ENCODE measurements around the gene PARVA. TPM values are rescaled to one million over a fixed set of nuclear protein-coding genes. Genes with fewer than 3 reads are reported as not detected.

PARVA gene
- total and polyA plus RNA-seq, 2 of the 4 experiments (the other 2 are of a cell fraction), result 65.2 to 80.2 TPM

DNA sequence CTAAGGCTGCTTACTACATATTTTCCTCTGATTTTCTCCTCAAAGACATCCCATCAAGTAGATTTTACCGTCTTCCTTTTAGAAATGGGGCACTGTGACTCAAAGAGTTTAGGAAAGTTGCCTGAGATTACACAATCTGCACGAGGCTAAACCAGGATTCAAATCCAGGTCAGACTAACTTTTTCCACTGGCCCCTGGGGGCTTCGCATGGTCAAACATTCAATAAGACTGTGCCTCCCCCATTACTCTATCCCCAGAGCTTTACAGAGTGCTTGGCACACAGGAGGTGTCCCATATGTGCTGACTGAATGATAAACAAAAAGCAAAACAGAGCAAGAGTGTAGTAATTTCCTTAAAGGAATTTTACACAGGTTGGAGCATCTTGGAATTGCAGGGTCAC lies 178.8 kb downstream of the PARVA start:
- ChIA-PET CTCF (no interaction called here), POLR2A (ENCODE audit: unreplicated experiment) (no interaction called here)
- peak overlapping the region; percentile 67 for H3K9ac ChIP-seq (ENCODE audit: low read depth, low read length)
- 0 out of 2 replicates have a peak overlapping the region, but pooled peaks have one; percentile 49 for H3K14ac ChIP-seq (replicated peaks; ENCODE audit: low read depth, low read length)
- peak overlapping the region; percentile 55; the same call in 1 of the 2 replicates for H3K23ac ChIP-seq (ENCODE audit: low read depth, low read length)
- no TSS peak for BruUV-seq (replicated peaks)
- peak overlapping the region in 1 of 2 experiments; percentile 48; a peak in 2 of 4 replicates for H4K8ac ChIP-seq (ENCODE audit: low read depth in 2 of 2, low read length in 2 of 2)
- H3K4me1 ChIP-seq (ENCODE audit: control insufficient read depth, insufficient read depth, low read length), result peaks cover 14% of the 10 kb centered on the region
- H2AK5ac ChIP-seq (ENCODE audit: low read depth, low read length), result peak overlapping the region; percentile 52; the same call in 1 of the 2 replicates
- H2BK20ac ChIP-seq (ENCODE audit: low read depth, low read length), result peak overlapping the region; percentile 91
- peak overlapping the region; percentile 83 for H4K5ac ChIP-seq (ENCODE audit: low read depth, low read length)
- in situ Hi-C loops (cut with MboI; ENCODE audit: low sequenced_read_pairs), result no loop called here
- H3K4me2 ChIP-seq (ENCODE audit: low read depth, low read length), result peak overlapping the region; percentile 73
- H4K91ac ChIP-seq (ENCODE audit: insufficient read depth, low read depth, low read length), result peak overlapping the region; percentile 47; the same call in 1 of the 2 replicates
- H3K9me3 ChIP-seq (ENCODE audit: control insufficient read depth, insufficient read depth, low read length), result no peaks in the 10 kb centered on the region
- H2BK5ac ChIP-seq (ENCODE audit: low read depth, low read length, poor library complexity, severe bottlenecking), result peak overlapping the region; percentile 86
- DNase-seq (peak; percentile 62), ATAC-seq (ENCODE audit: low read depth) (peak; percentile 8)
- peak overlapping the region; percentile 82; the same call in 1 of the 2 replicates for H3K27ac ChIP-seq (ENCODE audit: insufficient read depth, low read length)
- peak; percentile 31; the same call in 1 of the 2 replicates for TF ChIP-seq BHLHE40 (IDR thresholded peaks at IDR 0.05; ENCODE audit: low read depth, low read length)
- TF ChIP-seq NFE2L2 (IDR thresholded peaks at IDR 0.05; ENCODE audit: low read depth, low read length), result no peak
- TF ChIP-seq CEBPB (IDR thresholded peaks at IDR 0.05; ENCODE audit: low read depth, low read length), result peak; percentile 90
- WGBS, 2 experiments (ENCODE audit: extremely low coverage in 2 of 2, insufficient read length in 1 of 2), result 0% methylated on average over 1 of the region's 3 CpGs; no CpG with 5 or more reads in 1 of the 2 experiments
- H3K36me3 ChIP-seq (ENCODE audit: control insufficient read depth, insufficient read depth, low read length), result no peaks in the 10 kb centered on the region
- dilution Hi-C loops (cut with HindIII; ENCODE audit: low sequenced_read_pairs, unreplicated experiment), result no loop called here
- peak overlapping the region; percentile 89 for H2BK120ac ChIP-seq (ENCODE audit: low read depth, low read length)
- H2BK15ac ChIP-seq (ENCODE audit: low read depth, low read length), result peak overlapping the region; percentile 18; the same call in 1 of the 3 replicates
- H3K27me3 ChIP-seq (ENCODE audit: control insufficient read depth, insufficient read depth, low read length), result no peaks in the 10 kb centered on the region
- intact Hi-C loops (cut with micrococcal nuclease), result loop anchor here (5.0 kb wide), 1 partner anchor 116 kb away; the partner anchor contains the start of gene TEAD1
- peak overlapping the region; percentile 91 for H3K18ac ChIP-seq (ENCODE audit: low read depth, low read length)
- H3K4ac ChIP-seq (ENCODE audit: low read depth, low read length), result peak overlapping the region; percentile 84
- H3K79me1 ChIP-seq (ENCODE audit: low read depth in 1 of 2, low read length in 2 of 2), result no peaks in the 10 kb centered on the region
- peak overlapping the region; percentile 45; the same call in 1 of the 2 replicates for H3K56ac ChIP-seq (ENCODE audit: extremely low read depth, insufficient read depth, low read length)
- H3K4me3 ChIP-seq (ENCODE audit: insufficient read depth, low read depth, low read length), result no peak overlapping the region
- H3K9me1 ChIP-seq (ENCODE audit: insufficient read depth, low read length), result peaks cover 4% of the 10 kb centered on the region; the same call in 1 of the 2 replicates
- H4K20me1 ChIP-seq (ENCODE audit: insufficient read depth, low read length), result no peaks in the 10 kb centered on the region
- H2AK9ac ChIP-seq (replicated peaks; ENCODE audit: low read depth, low read length, poor library complexity), result no peak overlapping the region
- H2AFZ ChIP-seq (replicated peaks; ENCODE audit: low read length, poor library complexity), result no peak overlapping the region
